WTC11 (cell line): ENCODE data around the gene OSBPL9. TPM values are rescaled to one million over a fixed set of nuclear protein-coding genes. Genes with fewer than 3 reads are reported as not detected.

Experiments used
- ATAC-seq: fragments of 200-7000 bp; cut with Tn5 transposase; 2 replicates; pipeline ENCODE4 v1.10.0; 2021; ENCODE audit warnings: mild to moderate bottlenecking, moderate library complexity
- CTCF ChIA-PET: fragments of 300-600 bp; sonication (Branson Sonifier 250); formaldehyde crosslinking; loops from one replicate; lab custom pipeline; 2021; ENCODE audit warnings: antibody characterized with exemption; lab: Charles Lee
- POLR2A ChIA-PET: fragments of 350-600 bp; sonication (Branson Sonifier 250); formaldehyde crosslinking; loops from one replicate; lab custom pipeline; 2021; ENCODE audit warnings: antibody characterized with exemption; lab: Charles Lee
- DNase-seq: peaks from one replicate; pipeline ENCODE4 v3.0.0; 2021; ENCODE audit warnings: low spot score
- H3K27ac Mint-ChIP-seq: 2 replicates; pipeline ENCODE4 v1.8.0; 2021; ENCODE audit warnings: mixed read lengths
- H3K27me3 Mint-ChIP-seq: 2 replicates; pipeline ENCODE4 v1.8.0; 2021; ENCODE audit warnings: low read depth, mild to moderate bottlenecking, moderate library complexity, mixed read lengths
- H3K36me3 Mint-ChIP-seq: 2 replicates; pipeline ENCODE4 v1.8.0; 2021; ENCODE audit warnings: mixed read lengths
- H3K4me1 Mint-ChIP-seq: 2 replicates; pipeline ENCODE4 v1.8.0; 2022; ENCODE audit warnings: mixed read lengths
- H3K4me3 Mint-ChIP-seq: 2 replicates; pipeline ENCODE4 v1.8.0; 2021; ENCODE audit warnings: mild to moderate bottlenecking, moderate library complexity, mixed read lengths
- H3K9me3 Mint-ChIP-seq: 2 replicates; pipeline ENCODE4 v1.8.0; 2021; ENCODE audit warnings: mixed read lengths
- ARID4B ChIP-seq: sonication (generic); formaldehyde crosslinking; IDR thresholded peaks from 2 replicates; pipeline ENCODE4 v1.8.0; 2023; ENCODE audit warnings: missing genetic modification reagents, mild to moderate bottlenecking, borderline replicate concordance
- GTF2I ChIP-seq: fragments of 250-450 bp; sonication (Bioruptor Pico); conservative IDR thresholded peaks from 2 replicates; pipeline ENCODE4 v1.4.0; 2021; ENCODE audit warnings: mild to moderate bottlenecking
- JAZF1 ChIP-seq: fragments of 250-450 bp; sonication (Bioruptor Pico); IDR thresholded peaks from 2 replicates; pipeline ENCODE4 v1.9.0; 2021; ENCODE audit warnings: moderate library complexity, mild to moderate bottlenecking, inconsistent platforms
- JUN ChIP-seq: sonication (generic); formaldehyde crosslinking; IDR thresholded peaks from 2 replicates; pipeline ENCODE4 v1.8.0; 2023; ENCODE audit warnings: mild to moderate bottlenecking, missing genetic modification reagents
- SMAD4 ChIP-seq: sonication (generic); formaldehyde crosslinking; IDR thresholded peaks from 2 replicates; pipeline ENCODE4 v1.8.0; 2022; ENCODE audit warnings: mild to moderate bottlenecking, missing genetic modification reagents
- ZBTB21 ChIP-seq: sonication (generic); formaldehyde crosslinking; IDR thresholded peaks from 2 replicates; pipeline ENCODE4 v1.8.1; 2023; ENCODE audit warnings: mild to moderate bottlenecking, missing genetic modification reagents, borderline replicate concordance
- ZNF396 ChIP-seq: fragments of 250-450 bp; sonication (Bioruptor Pico); IDR thresholded peaks from 2 replicates; pipeline ENCODE4 v1.8.0; 2021; ENCODE audit warnings: mild to moderate bottlenecking, moderate library complexity, borderline replicate concordance
- total RNA-seq: library from RNA; stranded (reverse); gene quantifications from 3 replicates; pipeline ENCODE4 v1.2.3, GENCODE V29; 2021
- TF ChIP-seq, protein P1 (sequence below): sonication (generic); formaldehyde crosslinking; IDR thresholded peaks from 2 replicates; pipeline ENCODE4 v1.8.1; 2023; ENCODE audit warnings: mild to moderate bottlenecking, missing genetic modification reagents
- TF ChIP-seq, protein P2 (sequence below): fragments of 200-600 bp; IDR thresholded peaks from 2 replicates; pipeline ENCODE4 v1.8.0; 2022; ENCODE audit warnings: antibody characterized with exemption
- TF ChIP-seq, protein P3 (sequence below): fragments of 250-450 bp; sonication (Bioruptor Pico); IDR thresholded peaks from 2 replicates; pipeline ENCODE4 v1.8.0; 2021; ENCODE audit warnings: mild to moderate bottlenecking
- TF ChIP-seq, protein P4 (sequence below): sonication (generic); formaldehyde crosslinking; IDR thresholded peaks from 2 replicates; pipeline ENCODE4 v1.8.1; 2022; ENCODE audit warnings: low read depth, mild to moderate bottlenecking, moderate library complexity, missing genetic modification reagents, borderline replicate concordance
- TF ChIP-seq, protein P5 (sequence below): fragments of 250-450 bp; sonication (Bioruptor Pico); IDR thresholded peaks from 2 replicates; pipeline ENCODE4 v2.1.2; 2022; ENCODE audit warnings: mild to moderate bottlenecking, moderate library complexity

The OSBPL9 gene
- total RNA-seq, 1 experiment from 2014 or later, result 55.6 TPM

DNA sequence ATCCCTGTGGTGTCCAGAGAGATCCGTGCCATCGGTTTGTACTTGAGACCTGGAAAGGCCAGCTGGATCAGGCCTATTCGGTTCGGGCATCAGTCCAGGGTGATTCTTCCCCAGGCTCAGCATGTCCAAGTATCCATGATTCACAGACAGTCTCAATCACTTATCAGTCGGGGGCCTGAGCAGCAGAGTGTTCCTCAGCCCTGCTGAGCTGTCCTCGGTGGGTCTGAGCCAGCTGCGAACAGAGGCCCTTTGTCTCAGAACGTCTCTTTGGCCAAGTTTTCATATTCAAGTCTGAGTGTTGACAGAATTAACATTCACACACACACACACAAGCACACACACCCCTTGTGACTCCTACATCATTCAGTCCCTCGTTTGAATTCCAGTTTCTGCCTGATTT lies 33.4 kb upstream of the OSBPL9 start:
- DNase-seq, result no peak
- H3K27ac Mint-ChIP-seq, result no peak overlapping the region

DNA sequence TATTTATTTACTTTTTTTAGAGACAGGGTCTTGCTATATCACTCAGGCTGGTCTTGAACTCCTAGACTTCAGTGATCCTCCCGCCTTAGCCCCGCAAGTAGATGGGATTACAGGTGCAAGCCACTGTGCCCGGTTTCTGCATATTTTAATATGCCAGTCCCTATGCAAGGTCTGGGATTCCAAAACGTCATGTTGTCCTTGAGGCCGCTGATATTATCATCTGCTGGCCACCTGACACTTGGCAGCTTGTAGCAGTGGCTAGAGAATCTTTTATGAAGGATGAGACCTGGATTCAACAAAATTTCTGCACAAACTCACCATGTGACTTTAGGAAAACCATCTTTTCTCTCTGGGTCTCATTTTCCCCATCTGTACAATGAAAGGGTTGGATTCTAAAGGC lies 32.9 kb upstream of the OSBPL9 start:
- Mint-ChIP-seq H3K27ac (no peak overlapping the region), H3K36me3 (no peaks in the 10 kb centered on the region), H3K4me3 (no peak overlapping the region), H3K4me1 (no peaks in the 10 kb centered on the region), H3K27me3 (no peaks in the 10 kb centered on the region), H3K9me3 (no peaks in the 10 kb centered on the region)
- ChIA-PET CTCF (no interaction called here), POLR2A (no interaction called here)
- ATAC-seq (no peak), DNase-seq (no peak)
- TF ChIP-seq ZBTB21 (CRISPR knock-in tag) (no peak), ZNF396 (no peak), ARID4B (CRISPR knock-in tag) (no peak), GTF2I (CRISPR knock-in tag) (no peak), SMAD4 (CRISPR knock-in tag) (no peak)
- TF ChIP-seq, protein P1, sequence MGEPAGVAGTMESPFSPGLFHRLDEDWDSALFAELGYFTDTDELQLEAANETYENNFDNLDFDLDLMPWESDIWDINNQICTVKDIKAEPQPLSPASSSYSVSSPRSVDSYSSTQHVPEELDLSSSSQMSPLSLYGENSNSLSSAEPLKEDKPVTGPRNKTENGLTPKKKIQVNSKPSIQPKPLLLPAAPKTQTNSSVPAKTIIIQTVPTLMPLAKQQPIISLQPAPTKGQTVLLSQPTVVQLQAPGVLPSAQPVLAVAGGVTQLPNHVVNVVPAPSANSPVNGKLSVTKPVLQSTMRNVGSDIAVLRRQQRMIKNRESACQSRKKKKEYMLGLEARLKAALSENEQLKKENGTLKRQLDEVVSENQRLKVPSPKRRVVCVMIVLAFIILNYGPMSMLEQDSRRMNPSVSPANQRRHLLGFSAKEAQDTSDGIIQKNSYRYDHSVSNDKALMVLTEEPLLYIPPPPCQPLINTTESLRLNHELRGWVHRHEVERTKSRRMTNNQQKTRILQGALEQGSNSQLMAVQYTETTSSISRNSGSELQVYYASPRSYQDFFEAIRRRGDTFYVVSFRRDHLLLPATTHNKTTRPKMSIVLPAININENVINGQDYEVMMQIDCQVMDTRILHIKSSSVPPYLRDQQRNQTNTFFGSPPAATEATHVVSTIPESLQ (CRISPR knock-in tag), result no peak
- TF ChIP-seq, protein P2, sequence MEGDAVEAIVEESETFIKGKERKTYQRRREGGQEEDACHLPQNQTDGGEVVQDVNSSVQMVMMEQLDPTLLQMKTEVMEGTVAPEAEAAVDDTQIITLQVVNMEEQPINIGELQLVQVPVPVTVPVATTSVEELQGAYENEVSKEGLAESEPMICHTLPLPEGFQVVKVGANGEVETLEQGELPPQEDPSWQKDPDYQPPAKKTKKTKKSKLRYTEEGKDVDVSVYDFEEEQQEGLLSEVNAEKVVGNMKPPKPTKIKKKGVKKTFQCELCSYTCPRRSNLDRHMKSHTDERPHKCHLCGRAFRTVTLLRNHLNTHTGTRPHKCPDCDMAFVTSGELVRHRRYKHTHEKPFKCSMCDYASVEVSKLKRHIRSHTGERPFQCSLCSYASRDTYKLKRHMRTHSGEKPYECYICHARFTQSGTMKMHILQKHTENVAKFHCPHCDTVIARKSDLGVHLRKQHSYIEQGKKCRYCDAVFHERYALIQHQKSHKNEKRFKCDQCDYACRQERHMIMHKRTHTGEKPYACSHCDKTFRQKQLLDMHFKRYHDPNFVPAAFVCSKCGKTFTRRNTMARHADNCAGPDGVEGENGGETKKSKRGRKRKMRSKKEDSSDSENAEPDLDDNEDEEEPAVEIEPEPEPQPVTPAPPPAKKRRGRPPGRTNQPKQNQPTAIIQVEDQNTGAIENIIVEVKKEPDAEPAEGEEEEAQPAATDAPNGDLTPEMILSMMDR, result no peak

More for the DNA sequence above, 33.4 kb upstream of the OSBPL9 start:
- Mint-ChIP-seq H3K9me3 (no peaks in the 10 kb centered on the region), H3K4me1 (no peaks in the 10 kb centered on the region), H3K4me3 (no peak overlapping the region)
- CTCF ChIA-PET, result no interaction called here
- TF ChIP-seq JUN, result no peak
- TF ChIP-seq, protein P3, sequence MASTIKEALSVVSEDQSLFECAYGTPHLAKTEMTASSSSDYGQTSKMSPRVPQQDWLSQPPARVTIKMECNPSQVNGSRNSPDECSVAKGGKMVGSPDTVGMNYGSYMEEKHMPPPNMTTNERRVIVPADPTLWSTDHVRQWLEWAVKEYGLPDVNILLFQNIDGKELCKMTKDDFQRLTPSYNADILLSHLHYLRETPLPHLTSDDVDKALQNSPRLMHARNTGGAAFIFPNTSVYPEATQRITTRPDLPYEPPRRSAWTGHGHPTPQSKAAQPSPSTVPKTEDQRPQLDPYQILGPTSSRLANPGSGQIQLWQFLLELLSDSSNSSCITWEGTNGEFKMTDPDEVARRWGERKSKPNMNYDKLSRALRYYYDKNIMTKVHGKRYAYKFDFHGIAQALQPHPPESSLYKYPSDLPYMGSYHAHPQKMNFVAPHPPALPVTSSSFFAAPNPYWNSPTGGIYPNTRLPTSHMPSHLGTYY (CRISPR knock-in tag), result no peak
- TF ChIP-seq, protein P4, sequence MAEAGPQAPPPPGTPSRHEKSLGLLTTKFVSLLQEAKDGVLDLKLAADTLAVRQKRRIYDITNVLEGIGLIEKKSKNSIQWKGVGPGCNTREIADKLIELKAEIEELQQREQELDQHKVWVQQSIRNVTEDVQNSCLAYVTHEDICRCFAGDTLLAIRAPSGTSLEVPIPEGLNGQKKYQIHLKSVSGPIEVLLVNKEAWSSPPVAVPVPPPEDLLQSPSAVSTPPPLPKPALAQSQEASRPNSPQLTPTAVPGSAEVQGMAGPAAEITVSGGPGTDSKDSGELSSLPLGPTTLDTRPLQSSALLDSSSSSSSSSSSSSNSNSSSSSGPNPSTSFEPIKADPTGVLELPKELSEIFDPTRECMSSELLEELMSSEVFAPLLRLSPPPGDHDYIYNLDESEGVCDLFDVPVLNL (CRISPR knock-in tag), result no peak
- TF ChIP-seq, protein P5, sequence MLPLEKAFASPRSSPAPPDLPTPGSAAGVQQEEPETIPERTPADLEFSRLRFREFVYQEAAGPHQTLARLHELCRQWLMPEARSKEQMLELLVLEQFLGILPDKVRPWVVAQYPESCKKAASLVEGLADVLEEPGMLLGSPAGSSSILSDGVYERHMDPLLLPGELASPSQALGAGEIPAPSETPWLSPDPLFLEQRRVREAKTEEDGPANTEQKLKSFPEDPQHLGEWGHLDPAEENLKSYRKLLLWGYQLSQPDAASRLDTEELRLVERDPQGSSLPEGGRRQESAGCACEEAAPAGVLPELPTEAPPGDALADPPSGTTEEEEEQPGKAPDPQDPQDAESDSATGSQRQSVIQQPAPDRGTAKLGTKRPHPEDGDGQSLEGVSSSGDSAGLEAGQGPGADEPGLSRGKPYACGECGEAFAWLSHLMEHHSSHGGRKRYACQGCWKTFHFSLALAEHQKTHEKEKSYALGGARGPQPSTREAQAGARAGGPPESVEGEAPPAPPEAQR (CRISPR knock-in tag), result no peak
- no peak for TF ChIP-seq JAZF1 (CRISPR knock-in tag)
- TF ChIP-seq ARID4B (CRISPR knock-in tag), result no peak
- TF ChIP-seq, all 79 proteins: peak for 0
- Mint-ChIP-seq H3K27me3 (no peaks in the 10 kb centered on the region), H3K36me3 (no peaks in the 10 kb centered on the region)
- POLR2A ChIA-PET, result no interaction called here
- no peak for ATAC-seq
